Memory B cell (primary cell): ENCODE data around the gene IGSF21.

Experiments used
- ATAC-seq: fragments of 150-1000 bp; cut with Tn5 transposase; 2 replicates; pipeline ENCODE4 v1.10.0; 2021; ENCODE audit warnings: low read depth, mild to moderate bottlenecking, moderate library complexity
- DNase-seq, 2 donors: peaks; one replicate each; pipeline ENCODE4 v3.0.0; 2022; ENCODE audit warnings: low spot score in 2 of 2
- H3K27ac Mint-ChIP-seq: one replicate; pipeline ENCODE4 v1.8.0; 2022; ENCODE audit warnings: mild to moderate bottlenecking, moderate library complexity, mixed read lengths
- H3K27me3 Mint-ChIP-seq: one replicate; pipeline ENCODE4 v1.8.0; 2022; ENCODE audit warnings: mixed read lengths
- H3K36me3 Mint-ChIP-seq: one replicate; pipeline ENCODE4 v1.8.0; 2022; ENCODE audit warnings: mild to moderate bottlenecking, mixed read lengths
- H3K4me1 Mint-ChIP-seq: one replicate; pipeline ENCODE4 v1.8.0; 2022; ENCODE audit warnings: mixed read lengths
- H3K4me3 Mint-ChIP-seq: one replicate; pipeline ENCODE4 v1.8.0; 2022; ENCODE audit warnings: mild to moderate bottlenecking, moderate library complexity, mixed read lengths
- H3K9me3 Mint-ChIP-seq: one replicate; pipeline ENCODE4 v1.8.0; 2022; ENCODE audit warnings: mixed read lengths

The IGSF21 gene

GRCh38 chr1:18325136-18325535, 217.5 kb downstream of the IGSF21 start:
- ATAC-seq = no peak
- Mint-ChIP-seq H3K4me1 (no peaks in the 10 kb centered on the region), H3K9me3 (no peaks in the 10 kb centered on the region), H3K27me3 (peaks cover 12% of the 10 kb centered on the region), H3K36me3 (no peaks in the 10 kb centered on the region), H3K27ac (no peak overlapping the region), H3K4me3 (no peak overlapping the region)
- DNase-seq = no peak

DNA sequence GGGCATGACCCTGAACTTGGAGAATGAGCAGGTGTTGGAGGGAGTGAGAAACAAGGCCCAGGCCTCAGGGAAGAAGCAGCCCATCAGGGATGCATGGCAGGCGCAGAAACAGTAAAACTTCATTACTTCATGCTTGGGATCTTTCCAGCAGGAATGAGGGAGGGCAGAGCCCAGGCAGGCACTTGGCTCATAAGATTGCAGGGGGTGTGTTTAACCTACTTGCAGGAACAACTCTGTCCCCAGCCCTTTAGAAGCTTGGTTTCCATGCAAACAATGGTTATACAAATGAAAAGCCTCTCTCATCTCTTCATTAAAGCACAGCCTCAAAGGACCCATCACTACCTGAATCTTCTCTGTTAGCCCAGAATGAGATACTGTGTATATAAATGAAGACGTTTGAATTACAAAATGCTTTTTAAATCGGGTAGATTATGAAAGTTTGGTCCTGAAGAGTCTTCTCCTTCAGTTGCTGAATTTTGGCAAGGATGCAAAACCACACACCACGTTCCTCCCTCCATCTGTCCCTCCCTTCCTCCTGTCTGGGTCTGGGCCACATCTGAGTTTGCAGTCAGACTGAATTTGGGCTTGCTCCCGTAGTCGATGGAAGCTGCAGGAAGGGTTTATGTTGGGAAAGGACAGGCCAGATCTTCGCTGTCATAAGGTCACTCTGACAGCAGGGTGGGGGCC, 218.8 kb downstream of the IGSF21 start:
- no peaks in the 10 kb centered on the region for H3K9me3 Mint-ChIP-seq
- H3K4me1 Mint-ChIP-seq = no peaks in the 10 kb centered on the region
- peaks cover 12% of the 10 kb centered on the region for H3K27me3 Mint-ChIP-seq
- H3K36me3 Mint-ChIP-seq = no peaks in the 10 kb centered on the region
- DNase-seq (no peak), ATAC-seq (no peak)
- H3K27ac Mint-ChIP-seq = no peak overlapping the region
- H3K4me3 Mint-ChIP-seq = no peak overlapping the region

DNA sequence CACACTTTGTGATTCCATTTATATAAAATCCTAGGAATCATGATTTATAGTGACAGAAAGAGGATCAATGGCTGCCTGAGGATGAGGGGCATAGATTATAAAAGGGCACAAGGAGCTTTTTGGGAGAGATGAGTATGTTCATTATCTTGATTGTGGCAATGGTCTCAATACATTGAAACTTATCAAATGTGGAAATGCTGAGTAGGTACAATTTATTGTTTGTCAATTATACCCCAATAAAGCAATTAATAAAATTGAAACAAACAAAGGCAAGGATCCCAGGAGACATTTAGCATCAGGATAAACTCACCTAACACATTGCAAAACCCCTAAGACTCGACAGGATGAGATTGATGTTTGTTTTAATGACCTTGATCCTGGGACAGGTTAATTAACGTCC, 220.1 kb downstream of the IGSF21 start:
- ATAC-seq = no peak
- no peaks in the 10 kb centered on the region for H3K9me3 Mint-ChIP-seq
- no peaks in the 10 kb centered on the region for H3K36me3 Mint-ChIP-seq
- DNase-seq = no peak
- H3K27me3 Mint-ChIP-seq = peaks cover 13% of the 10 kb centered on the region
- H3K4me3 Mint-ChIP-seq = no peak overlapping the region
- no peak overlapping the region for H3K27ac Mint-ChIP-seq
- H3K4me1 Mint-ChIP-seq = no peaks in the 10 kb centered on the region

DNA sequence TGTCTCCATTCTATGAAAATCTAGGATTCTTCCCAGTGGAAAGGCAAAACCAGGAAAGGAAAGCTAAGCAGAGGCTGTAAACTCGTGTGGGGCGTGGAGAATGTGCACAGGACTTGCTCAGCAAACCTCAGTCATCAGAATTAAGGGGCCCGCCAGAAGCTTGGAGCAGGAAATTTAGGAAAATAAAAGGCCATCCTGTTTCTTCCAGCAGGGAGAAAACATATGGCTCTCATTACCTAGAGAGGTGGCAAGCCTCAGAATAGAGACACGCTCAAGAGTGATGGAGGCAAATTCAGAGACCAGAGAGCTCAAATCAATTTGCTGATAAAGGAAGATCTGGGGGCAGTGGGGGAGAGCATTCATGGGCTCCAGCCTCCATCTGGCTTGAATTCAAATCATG, 221.2 kb downstream of the IGSF21 start:
- H3K4me1 Mint-ChIP-seq = no peaks in the 10 kb centered on the region
- no peak for DNase-seq
- ATAC-seq = no peak
- H3K36me3 Mint-ChIP-seq = no peaks in the 10 kb centered on the region
- no peaks in the 10 kb centered on the region for H3K9me3 Mint-ChIP-seq
- H3K4me3 Mint-ChIP-seq = no peak overlapping the region
- no peak overlapping the region for H3K27ac Mint-ChIP-seq
- peaks cover 10% of the 10 kb centered on the region for H3K27me3 Mint-ChIP-seq

DNA sequence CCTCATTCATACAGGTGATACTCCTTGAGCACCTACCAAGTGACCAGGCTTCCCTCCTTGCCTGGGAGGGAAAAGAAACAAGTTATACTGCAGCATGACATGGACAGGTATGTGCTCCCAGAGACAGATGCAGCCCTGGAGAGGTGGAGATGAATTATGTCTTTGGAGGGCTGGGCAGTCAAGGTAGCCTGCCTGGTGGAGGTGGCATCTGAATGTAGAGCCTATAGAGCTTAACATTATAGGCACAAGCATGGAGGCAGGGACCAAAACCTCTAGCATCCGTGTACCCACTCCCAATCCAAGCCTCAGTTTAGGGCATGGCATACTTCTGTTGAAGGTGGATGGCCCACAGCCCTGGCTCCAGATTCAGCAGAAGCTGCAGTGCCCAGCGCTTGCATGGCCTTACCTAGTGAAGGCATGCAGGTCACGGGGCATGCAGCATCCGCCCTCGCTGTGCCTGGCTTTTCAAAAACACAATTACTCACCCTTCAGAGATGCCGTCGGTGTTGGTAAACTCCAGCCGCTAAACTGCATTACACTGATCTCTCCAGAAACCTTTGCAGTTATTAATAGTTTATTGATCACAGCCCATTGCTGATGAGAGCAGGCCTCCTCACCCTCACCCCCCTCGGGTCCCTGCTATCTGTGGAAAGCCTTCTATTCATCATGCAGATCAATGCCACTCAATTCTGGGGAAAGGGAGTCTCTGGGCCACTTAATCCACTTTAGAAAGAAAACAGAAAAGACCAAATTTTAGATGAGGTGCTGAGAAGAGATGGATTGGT, 222.1 kb downstream of the IGSF21 start:
- ATAC-seq = no peak
- no peaks in the 10 kb centered on the region for H3K9me3 Mint-ChIP-seq
- H3K4me1 Mint-ChIP-seq = no peaks in the 10 kb centered on the region
- DNase-seq = no peak
- H3K27ac Mint-ChIP-seq = no peak overlapping the region
- H3K4me3 Mint-ChIP-seq = no peak overlapping the region
- H3K27me3 Mint-ChIP-seq = peaks cover 6% of the 10 kb centered on the region
- H3K36me3 Mint-ChIP-seq = no peaks in the 10 kb centered on the region

DNA sequence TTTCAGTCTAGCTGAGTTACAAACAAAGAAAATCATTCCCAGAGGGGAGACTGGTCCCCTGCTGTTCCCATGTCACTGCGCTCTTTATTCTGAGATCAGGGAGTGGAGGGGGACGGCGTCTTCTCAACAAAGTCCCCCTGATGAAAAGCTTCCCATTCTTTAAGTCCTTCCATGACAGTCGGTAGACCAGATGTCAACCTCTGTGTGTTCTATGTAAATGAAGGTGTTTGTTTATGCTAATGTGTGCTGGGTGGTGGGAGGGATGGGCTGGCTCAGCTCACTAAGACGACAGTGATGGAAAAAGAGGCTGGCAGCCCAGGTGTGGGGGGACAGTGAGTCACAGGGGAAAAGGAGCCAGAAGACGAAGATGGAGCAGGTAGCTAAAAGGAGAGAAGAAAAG, 225.0 kb downstream of the IGSF21 start:
- no peaks in the 10 kb centered on the region for H3K4me1 Mint-ChIP-seq

DNA sequence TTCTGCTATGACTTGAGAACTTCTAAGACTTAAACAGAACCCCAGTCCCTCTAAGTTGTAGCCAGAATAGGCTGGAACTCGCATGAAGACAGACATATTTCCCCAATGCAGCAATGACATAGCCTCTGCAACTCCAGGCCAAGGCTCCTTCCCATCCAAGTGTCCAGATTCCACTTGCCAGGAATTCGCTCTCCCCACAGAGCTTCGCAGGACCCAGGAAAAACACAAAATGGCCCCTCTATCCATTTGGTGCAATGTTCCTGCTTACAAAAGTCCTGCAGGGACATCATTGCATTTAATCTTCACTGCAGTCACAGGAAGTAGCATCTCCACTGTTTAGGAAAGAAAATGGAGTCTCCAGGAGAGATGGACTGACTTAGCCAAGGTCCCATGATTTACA, 225.6 kb downstream of the IGSF21 start:
- H3K4me3 Mint-ChIP-seq = no peak overlapping the region
- H3K27me3 Mint-ChIP-seq = peaks cover 5% of the 10 kb centered on the region
- no peak overlapping the region for H3K27ac Mint-ChIP-seq
- DNase-seq = no peak
- ATAC-seq = no peak
- no peaks in the 10 kb centered on the region for H3K4me1 Mint-ChIP-seq
- no peaks in the 10 kb centered on the region for H3K9me3 Mint-ChIP-seq
- H3K36me3 Mint-ChIP-seq = no peaks in the 10 kb centered on the region

More for the DNA sequence above, 225.0 kb downstream of the IGSF21 start:
- Mint-ChIP-seq H3K27me3 (peaks cover 5% of the 10 kb centered on the region), H3K9me3 (no peaks in the 10 kb centered on the region), H3K27ac (no peak overlapping the region), H3K36me3 (no peaks in the 10 kb centered on the region), H3K4me3 (no peak overlapping the region)
- ATAC-seq (no peak), DNase-seq (no peak)

- H3K4me1 Mint-ChIP-seq = no peaks in the 10 kb centered on the region
- H3K27me3 Mint-ChIP-seq = peaks cover 5% of the 10 kb centered on the region
- H3K4me3 Mint-ChIP-seq = no peak overlapping the region
- ATAC-seq (no peak), DNase-seq (no peak)
- no peaks in the 10 kb centered on the region for H3K36me3 Mint-ChIP-seq
- no peak overlapping the region for H3K27ac Mint-ChIP-seq
- H3K9me3 Mint-ChIP-seq = peaks cover 2% of the 10 kb centered on the region
These were observed 229.2 kb downstream of the IGSF21 start for GRCh38 chr1:18336801-18337200.

GRCh38 chr1:18337757-18338156, 230.2 kb downstream of the IGSF21 start:
- DNase-seq (no peak), ATAC-seq (no peak)
- H3K27ac Mint-ChIP-seq = no peak overlapping the region
- peaks cover 2% of the 10 kb centered on the region for H3K9me3 Mint-ChIP-seq
- H3K27me3 Mint-ChIP-seq = peaks cover 6% of the 10 kb centered on the region
- no peaks in the 10 kb centered on the region for H3K4me1 Mint-ChIP-seq
- no peak overlapping the region for H3K4me3 Mint-ChIP-seq
- no peaks in the 10 kb centered on the region for H3K36me3 Mint-ChIP-seq

- Mint-ChIP-seq H3K27me3 (peaks cover 4% of the 10 kb centered on the region), H3K36me3 (no peaks in the 10 kb centered on the region), H3K27ac (no peak overlapping the region), H3K4me3 (no peak overlapping the region), H3K4me1 (no peaks in the 10 kb centered on the region), H3K9me3 (peaks cover 4% of the 10 kb centered on the region)
- DNase-seq (no peak), ATAC-seq (no peak)
These were observed 231.6 kb downstream of the IGSF21 start for GRCh38 chr1:18339161-18339560.

- H3K4me3 Mint-ChIP-seq = no peak overlapping the region
- no peak for DNase-seq
- no peaks in the 10 kb centered on the region for H3K36me3 Mint-ChIP-seq
- no peaks in the 10 kb centered on the region for H3K4me1 Mint-ChIP-seq
- peaks cover 4% of the 10 kb centered on the region for H3K9me3 Mint-ChIP-seq
- peaks cover 4% of the 10 kb centered on the region for H3K27me3 Mint-ChIP-seq
- ATAC-seq = no peak
- H3K27ac Mint-ChIP-seq = no peak overlapping the region
These were observed 232.7 kb downstream of the IGSF21 start for GRCh38 chr1:18340158-18340764.

- Mint-ChIP-seq H3K4me3 (no peak overlapping the region), H3K27ac (no peak overlapping the region), H3K4me1 (no peaks in the 10 kb centered on the region), H3K9me3 (peaks cover 4% of the 10 kb centered on the region), H3K27me3 (peaks cover 4% of the 10 kb centered on the region), H3K36me3 (no peaks in the 10 kb centered on the region)
- DNase-seq (no peak), ATAC-seq (no peak)
These were observed 233.2 kb downstream of the IGSF21 start for GRCh38 chr1:18340787-18341186.

DNA sequence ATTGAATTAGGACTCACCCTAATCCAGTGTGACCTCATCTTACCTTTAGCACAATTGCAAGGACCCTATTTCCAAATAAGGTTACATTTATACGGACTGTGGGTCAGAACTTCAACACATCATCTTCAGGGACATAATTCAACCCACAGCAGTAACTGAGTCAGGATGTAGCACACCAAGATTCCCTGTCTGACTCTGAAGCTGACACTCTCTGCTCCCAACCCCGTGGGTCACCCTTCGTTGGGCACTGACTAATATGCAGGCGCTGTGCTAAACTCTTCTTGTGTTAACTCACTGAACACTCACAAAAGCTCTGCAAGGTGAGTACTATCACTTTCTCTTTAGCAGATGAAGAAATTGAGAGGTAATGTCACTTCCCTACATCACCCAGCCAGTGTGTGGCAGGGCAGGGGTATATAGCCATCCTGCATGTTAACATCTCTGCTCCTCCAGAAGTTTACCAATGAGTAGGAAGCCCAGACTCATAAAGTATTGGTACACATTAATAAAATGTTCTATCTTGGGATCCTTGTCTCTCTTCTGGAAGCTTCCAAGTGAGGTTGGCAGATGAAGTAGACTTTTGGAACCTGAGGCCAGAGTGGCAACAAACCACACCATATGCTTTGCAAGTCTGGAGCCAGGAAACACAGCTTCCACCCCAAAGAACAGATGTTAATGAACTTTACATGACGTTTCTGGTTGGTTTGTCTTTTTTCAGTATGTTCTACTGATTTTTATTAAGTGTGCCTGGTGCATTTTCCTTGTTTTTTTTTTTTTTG, 233.9 kb downstream of the IGSF21 start:
- no peak overlapping the region for H3K4me3 Mint-ChIP-seq
- ATAC-seq (no peak), DNase-seq (no peak)
- H3K27ac Mint-ChIP-seq = no peak overlapping the region
- H3K27me3 Mint-ChIP-seq = peaks cover 5% of the 10 kb centered on the region
- H3K36me3 Mint-ChIP-seq = no peaks in the 10 kb centered on the region
- H3K9me3 Mint-ChIP-seq = peaks cover 4% of the 10 kb centered on the region
- H3K4me1 Mint-ChIP-seq = no peaks in the 10 kb centered on the region

GRCh38 chr1:18342744-18343143, 235.1 kb downstream of the IGSF21 start:
- Mint-ChIP-seq H3K27me3 (peaks cover 5% of the 10 kb centered on the region), H3K4me1 (no peaks in the 10 kb centered on the region), H3K4me3 (no peak overlapping the region), H3K36me3 (no peaks in the 10 kb centered on the region), H3K27ac (no peak overlapping the region), H3K9me3 (peaks cover 4% of the 10 kb centered on the region)
- DNase-seq (no peak), ATAC-seq (no peak)
